ENCODE results near the gene NCF2.

NCF2 gene

GRCh38 chr1:183582021-183582713 lies 8.1 kb downstream of the NCF2 start:
- no peak for DNase-seq

GRCh38 chr1:183580281-183580682 lies 10.0 kb downstream of the NCF2 start:
- no peak for DNase-seq

DNA sequence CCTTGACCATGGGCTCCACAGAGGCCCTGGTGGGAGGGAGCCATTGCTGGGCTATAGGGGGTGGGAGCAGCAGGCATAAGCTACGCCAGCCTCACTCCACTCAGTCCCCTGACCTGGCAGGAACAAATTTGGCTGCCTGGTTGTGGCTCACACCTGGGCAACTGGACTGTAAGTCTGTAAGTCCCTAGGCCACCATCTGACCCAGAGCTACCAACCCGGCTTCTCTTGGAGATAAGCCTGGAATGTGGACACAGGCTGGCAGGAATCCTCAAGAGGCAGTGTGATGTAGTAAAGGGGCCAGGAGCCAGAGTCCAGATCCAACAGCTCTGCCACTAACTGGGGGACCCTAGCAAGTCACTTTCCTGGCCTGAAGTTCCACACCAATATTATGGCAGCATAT lies 11.4 kb downstream of the NCF2 start:
- DNase-seq: no peak

GRCh38 chr1:183577897-183578465 lies 12.3 kb downstream of the NCF2 start:
- DNase-seq: no peak

DNA sequence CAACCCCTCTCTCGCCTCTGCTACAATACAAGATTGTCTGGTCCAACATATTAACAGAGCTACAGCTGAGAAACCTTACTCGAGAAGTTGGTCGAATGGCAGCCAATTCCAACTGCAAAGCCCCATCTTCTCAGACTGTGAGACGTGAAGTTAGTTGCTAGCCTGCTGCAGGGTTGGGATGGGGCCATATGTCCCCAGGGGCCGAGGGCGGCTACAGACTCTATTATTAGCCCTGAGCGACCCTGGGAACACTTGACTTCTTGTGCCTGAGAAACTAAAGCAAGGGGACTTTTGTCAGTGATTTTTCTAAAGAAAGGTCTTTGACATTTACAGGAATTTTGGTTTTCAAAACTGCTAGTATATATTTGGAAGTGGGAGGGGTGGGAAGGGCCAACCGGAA lies 13.7 kb downstream of the NCF2 start:
- no peak for DNase-seq

- DNase-seq: no peak
Measured at GRCh38 chr1:183575606-183576005, 14.7 kb downstream of the NCF2 start.

- no peak for DNase-seq
Measured at GRCh38 chr1:183572721-183573120, 17.5 kb downstream of the NCF2 start.

- no peak for DNase-seq
Measured at GRCh38 chr1:183571678-183572268, 18.5 kb downstream of the NCF2 start.

GRCh38 chr1:183570451-183570850 lies 19.8 kb downstream of the NCF2 start:
- no peak for DNase-seq

DNA sequence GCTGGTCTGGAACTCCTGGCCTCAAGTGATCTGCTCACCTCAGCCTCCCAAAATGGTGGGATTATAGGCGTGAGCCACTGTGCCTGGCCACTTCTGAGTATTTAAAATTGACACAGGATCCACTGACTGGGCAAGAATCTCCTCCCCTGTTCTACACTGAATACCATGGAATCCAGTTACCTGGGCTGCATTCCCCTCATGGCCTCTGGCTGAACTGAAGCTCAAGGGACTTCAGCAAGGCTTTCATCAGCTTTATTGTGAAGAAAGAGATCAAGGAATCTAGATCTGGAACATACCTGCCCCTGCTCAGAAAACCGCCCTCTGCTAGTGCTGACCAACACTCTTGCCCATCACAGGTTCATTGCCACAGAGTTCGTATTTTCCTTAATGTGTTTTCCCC lies 20.5 kb downstream of the NCF2 start:
- no peak for DNase-seq

DNA sequence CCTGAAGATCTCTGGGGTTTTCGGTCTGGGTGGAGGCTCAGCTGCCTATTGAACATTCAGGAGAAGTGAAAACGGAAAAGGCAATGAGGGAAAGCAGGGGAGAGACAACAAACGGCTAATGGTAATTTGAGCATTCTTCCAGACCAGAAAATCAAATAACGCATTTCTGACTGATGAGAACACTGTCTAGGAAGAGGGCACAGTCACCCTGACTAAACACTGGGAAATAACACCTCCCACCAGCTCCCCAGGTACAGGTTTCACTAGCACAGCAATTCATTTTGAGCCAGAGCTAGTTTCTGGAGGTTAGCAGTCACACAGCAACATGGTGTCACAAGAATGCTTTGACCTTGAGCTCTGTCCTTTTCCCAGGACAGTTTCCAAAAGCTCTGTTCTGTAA lies 21.1 kb downstream of the NCF2 start:
- no peak for DNase-seq

DNA sequence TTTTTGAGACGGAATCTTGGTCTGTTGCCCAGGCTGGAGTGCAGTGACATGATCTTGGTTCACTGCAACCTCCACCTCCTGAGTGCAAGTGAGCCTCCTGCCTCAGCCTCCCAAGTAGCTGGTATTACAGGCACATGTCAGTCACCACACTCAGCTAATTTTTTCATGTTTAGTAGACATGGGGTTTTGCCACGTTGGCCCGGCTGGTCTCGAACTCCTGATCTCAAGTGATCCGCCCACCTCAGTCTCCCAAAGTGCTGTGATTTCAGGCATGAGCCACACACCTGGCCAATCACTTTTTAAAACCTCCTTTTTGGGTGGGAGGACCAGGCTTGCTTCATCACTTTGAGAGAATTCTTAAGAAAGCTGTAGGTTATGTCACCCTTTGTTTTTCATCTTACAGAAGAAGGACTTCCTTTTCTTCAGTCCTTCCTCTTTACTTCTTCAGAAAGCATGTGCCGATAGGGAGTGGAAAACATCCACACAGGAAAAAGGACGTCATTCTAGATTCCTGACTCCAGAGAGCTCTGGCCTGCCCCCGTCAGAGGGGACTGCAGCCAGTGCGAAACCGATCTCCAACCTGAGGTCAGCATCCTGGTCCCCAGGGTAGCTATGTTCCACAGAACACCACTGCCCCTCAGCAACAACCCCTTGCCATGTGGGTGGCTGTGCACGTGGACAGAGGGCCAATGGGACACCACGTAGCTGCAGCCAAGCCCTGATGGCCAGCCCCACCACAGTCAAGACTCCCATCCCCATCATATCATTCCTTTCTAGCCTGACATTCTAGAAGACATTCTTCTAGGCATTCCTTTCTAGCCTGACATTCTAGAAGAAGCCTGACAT lies 21.9 kb downstream of the NCF2 start:
- DNase-seq: no peak

GRCh38 chr1:183567584-183567983 lies 22.7 kb downstream of the NCF2 start:
- no peak for DNase-seq

GRCh38 chr1:183566026-183566425 lies 24.2 kb downstream of the NCF2 start:
- no peak for DNase-seq

GRCh38 chr1:183565261-183565660 lies 25.0 kb downstream of the NCF2 start:
- DNase-seq: no peak

GRCh38 chr1:183562701-183563100 lies 27.6 kb downstream of the NCF2 start:
- no peak for DNase-seq

DNA sequence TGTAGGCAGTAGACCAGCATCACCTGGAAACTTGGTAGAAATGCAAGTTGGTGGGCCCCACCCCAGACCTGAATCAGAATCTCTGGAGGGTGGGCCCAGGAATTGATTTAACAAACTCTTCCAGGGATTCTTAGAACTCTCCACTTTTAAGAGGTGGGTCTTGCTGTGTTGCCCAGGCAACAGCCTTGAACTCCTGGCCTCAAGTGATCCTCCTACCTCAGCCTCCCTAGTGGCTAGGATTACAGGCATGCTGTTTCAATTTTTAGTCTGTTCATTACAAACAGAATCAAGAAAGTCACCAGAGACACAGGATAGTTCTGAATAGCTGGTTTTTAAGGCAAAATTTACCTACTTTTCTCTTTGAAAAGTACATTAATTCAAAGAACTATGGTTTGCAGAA lies 31.2 kb downstream of the NCF2 start:
- no peak for DNase-seq

GRCh38 chr1:183554577-183554976 lies 35.7 kb downstream of the NCF2 start:
- no peak for DNase-seq

GRCh38 chr1:183553764-183554163 lies 36.5 kb downstream of the NCF2 start:
- no peak for DNase-seq

DNA sequence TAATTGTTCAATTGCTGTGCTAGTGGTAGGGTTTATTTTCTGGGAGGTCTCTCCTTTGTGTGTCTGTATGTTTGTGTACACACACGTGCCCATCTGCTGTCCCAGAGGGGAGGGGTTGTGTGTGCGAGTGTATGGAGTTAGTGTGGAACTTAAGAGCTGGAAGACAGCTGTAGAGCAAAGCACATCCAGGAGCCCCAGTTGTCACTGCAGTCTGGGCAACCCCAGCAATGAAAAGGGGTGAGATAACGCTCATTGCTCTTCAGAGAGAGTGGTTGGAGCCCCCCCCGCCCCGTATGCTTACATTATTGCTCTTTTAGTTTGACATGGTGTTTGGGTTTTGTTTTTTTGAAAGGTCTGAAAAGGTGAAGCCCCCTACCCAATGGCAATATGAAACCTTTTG lies 36.9 kb downstream of the NCF2 start:
- no peak for DNase-seq

GRCh38 chr1:183552891-183553290 lies 37.4 kb downstream of the NCF2 start:
- DNase-seq: no peak

GRCh38 chr1:183552441-183552840 lies 37.8 kb downstream of the NCF2 start:
- DNase-seq: no peak

DNA sequence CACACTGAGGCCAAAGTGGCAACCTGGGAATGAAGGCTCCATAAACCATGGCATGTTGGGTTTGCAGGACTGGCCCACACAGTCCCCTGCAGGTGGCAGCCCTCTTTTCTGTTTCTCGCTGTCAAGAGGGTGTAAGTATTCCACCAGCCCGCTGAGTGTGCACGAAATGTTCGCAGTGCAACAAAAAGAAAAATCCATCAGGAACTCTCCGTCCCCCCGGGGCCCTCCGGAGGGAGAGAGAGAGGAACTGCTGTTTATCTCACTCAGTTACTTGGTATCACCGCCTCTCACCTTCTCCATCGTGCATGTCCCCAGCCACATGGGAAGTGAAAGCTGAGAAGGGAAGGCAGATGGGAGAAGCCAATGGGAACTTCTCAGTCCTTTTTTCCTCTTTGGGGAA lies 38.3 kb downstream of the NCF2 start:
- no peak for DNase-seq

DNA sequence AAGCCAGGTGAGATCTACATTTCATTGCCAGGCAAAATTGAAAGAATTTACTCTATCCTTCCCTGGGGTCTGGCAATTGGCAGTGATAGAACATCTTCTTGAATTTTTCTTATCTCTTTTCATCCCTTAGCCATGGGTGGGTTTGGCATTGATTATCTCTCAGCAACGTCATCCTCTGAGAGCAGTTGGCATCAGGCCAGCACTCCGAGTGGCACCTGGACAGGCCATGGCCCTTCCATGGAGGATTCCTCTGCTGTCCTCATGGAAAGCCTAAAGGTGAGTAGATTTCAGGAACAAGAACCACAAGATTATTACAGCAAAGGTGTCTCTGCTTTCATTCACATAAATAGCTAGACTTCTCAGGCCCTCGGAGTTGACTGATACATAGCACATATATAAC lies 39.3 kb downstream of the NCF2 start:
- no peak for DNase-seq

Measured in NCI-H345 (cell line).